ENCODE data around the gene ZNF892.
"Not testable (repeated sequence)": the region's sequence is repeated elsewhere in the genome, so short reads cannot be mapped to it uniquely, and the experiment has no call there.

ZNF892 gene

DNA sequence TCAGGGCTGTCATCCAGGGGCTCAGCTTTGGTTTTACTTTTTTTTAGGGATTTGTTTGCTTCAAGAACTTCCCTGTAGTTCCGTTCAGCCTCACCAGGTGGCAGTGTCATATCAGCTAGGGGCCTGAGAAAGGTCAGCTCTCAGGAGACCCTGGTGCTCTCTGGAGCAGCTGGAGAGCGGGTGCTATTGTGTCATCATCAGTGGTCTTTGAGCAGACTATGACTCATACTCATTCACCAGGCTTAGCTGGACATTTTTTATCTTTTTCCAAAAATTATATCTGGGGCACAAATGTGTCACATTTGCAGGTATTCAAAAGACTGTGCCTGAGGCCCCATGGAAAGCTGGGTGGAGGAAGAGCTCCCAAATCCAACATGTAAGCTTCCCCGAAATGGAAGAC is 24.4 kb downstream of the ZNF892 start:
- DNase-seq = no peak

DNA sequence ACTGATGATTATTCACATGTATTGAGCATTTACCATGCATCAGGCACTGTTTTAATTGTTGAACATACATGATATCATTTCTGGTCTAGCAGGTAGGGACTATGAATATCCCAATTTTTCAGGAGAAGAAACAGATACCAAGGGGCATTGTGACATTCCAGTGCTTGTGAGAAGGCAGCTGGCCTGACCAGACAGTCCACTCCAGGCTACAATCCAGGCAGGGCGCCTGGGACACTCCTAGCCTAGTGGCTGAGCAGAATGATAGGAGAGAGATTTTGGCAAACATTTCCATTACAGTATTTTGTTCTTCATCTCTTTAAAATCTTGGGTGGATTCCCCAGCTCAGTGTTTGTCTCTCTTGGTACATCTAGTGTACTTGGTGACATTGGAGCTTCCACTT is 24.9 kb downstream of the ZNF892 start:
- no peak for DNase-seq

DNA sequence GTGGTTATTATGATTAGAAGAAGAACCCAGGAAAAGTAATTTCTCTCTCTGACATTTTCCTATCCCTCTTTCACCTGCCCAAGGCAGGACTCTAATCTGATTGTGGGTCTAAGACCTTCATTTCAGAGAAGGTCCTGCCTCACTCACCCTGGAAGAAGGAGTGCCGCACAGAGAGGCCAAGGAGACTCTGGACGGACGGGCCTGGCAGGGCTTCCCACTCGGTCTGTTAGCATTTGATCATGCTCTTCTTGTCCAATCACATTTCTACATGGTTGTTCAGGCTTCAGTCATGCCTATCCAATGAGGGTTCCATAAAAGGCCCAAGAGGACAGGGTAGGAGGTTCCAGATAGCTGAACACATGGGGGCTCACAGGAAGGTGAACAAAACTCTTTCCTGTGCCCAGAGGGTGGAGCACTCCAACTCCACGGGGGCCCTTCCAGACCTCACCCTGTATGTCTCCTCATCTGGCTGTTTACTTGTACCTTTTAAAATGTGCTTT is 27.0 kb downstream of the ZNF892 start:
- no peak for DNase-seq

DNA sequence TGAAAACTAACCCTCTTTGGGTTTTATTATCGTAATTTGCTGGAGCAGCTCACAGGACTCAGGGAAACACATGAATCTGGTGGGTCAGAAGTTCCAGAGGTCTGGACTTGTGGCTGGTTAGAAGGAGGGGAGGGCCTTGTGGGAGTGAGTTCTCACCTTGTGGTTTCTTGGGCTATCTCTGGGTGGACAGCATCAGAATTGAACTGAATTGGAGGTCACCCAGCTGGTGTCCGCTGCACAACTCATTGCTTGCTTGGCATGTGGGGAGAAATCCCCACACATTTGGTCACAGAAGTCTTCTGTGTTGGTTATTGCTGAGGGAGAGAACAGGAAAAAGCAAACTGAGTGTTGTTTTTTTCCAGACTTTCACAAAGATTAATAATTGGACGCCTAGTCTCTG is 27.5 kb downstream of the ZNF892 start:
- DNase-seq = no peak

DNA sequence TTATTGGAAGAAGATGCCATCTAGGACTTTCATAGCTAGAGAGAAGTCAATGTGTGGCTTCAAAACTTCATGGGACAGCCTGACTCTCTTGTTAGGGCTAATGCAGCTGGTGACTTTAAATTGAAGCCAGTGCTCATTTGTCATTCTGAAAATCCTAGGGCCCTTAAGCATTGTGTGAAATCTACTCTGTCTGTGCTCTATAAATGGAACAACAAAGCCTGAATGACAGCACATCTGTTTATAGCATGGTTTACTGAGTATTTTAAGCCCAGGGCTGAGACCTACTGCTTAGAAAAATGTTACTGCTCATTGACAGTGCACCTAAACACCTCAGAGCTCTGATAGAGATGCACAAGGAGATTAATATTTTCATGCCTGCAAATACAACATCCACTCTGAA is 30.8 kb downstream of the ZNF892 start:
- DNase-seq = no peak

DNA sequence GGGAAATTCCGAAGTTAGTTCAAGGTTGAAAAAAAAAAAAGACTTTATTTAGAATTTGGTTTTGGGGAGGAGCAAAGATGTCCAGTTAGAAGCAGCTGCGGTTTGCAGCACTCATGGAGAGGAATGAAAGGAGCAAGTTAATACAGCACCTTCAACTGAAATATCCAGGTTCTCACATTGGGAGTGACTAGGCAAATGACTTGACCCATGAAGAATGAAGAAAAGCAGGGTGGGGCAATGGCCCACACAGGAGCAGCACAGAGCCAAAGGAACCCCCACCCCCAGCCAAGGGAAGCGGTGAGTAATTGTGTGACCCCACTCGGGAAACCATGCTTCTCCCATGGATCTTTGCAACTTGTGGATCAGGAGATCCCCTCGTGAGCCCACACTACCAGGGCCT is 32.8 kb downstream of the ZNF892 start:
- DNase-seq = no peak

DNA sequence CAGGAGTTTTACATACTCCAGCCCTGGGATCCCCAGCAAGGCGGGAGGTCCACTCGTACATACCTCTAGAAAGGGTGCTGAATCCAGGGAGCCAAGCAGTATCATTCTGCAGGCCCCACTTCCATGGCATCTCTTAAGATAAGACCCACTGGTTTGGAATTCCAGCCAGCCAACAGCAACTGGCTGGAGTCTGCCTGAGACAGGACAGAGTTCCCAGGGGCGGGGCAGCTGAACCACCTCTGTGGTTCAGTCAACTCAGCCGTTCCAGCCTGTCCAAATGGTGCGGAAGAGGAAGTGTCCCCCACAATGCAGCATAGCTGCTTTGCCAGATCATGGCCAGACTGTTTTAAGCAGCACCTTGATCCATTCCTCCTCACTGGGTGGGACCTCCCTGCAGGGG is 33.2 kb downstream of the ZNF892 start:
- no peak for DNase-seq

DNA sequence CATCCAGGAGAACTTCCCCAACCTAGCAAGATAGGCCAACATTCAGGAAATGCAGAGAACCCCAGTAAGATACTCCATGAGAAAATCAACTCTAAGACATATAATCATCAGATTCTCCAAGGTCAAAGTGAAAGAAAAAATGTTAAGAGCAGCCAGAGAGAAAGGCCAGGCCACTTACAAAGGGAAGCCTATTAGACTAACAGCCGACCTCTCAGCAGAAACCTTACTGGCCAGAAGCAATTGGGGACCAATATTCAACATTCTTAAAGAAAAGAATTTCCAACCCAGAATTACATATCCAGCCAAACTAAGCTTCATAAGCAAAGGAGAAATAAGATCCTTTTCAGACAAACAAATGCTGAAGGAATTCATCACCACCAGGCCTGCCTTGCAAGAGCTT is 34.8 kb downstream of the ZNF892 start:
- DNase-seq = not testable (repeated sequence)

All from activated CD8-positive, alpha-beta memory T cell treated with anti-CD3 and anti-CD28 coated beads for 24 hours (primary cell).